GM18520 (cell line): ENCODE data around the gene SDCCAG8.

Experiments used
- ATAC-seq: cut with Tn5 transposase; IDR thresholded peaks from one replicate; pipeline ENCODE4 v1.9.1; 2021; ENCODE audit not compliant: unreplicated experiment

SDCCAG8 gene

DNA sequence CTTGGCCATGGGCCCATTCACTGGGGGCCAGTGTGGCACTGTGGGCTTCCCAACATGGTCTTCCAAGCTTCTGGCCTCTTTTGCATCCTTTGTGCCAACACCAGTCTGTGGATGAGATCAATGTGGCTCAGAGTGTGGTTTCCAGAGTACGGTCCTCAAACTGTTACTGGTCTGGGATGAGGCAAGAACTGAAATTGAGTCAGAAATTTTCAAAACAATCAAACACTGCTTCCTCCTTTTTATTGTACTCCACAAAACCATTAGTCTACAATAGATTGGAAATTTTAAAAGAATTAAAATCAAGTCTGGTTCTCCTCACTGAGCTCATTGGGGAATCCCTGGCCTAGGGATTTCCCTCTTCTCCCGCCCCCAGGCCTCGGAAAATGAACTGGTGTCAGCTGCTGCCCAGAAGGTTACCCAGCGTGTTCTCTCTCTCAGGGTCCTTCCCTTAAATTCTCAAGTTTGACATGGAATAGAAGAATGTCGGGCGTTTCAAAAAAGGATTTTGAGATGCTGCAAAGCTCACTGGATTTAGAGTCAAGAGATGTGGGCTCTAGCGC lies 222.0 kb downstream of the SDCCAG8 start:
- no peak for ATAC-seq

DNA sequence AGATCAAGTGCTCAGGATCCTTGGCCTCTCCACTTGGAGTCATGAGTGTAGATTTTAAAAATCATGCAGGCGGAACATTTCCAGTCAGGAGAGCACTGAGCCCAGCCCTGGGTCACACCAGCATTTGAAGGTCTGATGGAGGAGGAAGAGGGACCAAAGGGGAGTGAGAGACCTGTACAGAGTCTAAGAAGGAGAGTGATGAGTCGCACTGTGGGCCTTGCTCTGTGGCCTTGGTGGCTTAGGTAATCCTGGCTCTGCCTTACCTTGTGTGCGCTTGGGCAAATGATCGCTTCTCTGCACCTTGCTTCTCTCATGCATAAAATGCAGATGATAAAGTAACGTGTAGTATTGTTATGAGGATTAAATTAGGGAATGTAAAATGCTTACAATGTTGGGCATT lies 225.3 kb downstream of the SDCCAG8 start:
- no peak for ATAC-seq

DNA sequence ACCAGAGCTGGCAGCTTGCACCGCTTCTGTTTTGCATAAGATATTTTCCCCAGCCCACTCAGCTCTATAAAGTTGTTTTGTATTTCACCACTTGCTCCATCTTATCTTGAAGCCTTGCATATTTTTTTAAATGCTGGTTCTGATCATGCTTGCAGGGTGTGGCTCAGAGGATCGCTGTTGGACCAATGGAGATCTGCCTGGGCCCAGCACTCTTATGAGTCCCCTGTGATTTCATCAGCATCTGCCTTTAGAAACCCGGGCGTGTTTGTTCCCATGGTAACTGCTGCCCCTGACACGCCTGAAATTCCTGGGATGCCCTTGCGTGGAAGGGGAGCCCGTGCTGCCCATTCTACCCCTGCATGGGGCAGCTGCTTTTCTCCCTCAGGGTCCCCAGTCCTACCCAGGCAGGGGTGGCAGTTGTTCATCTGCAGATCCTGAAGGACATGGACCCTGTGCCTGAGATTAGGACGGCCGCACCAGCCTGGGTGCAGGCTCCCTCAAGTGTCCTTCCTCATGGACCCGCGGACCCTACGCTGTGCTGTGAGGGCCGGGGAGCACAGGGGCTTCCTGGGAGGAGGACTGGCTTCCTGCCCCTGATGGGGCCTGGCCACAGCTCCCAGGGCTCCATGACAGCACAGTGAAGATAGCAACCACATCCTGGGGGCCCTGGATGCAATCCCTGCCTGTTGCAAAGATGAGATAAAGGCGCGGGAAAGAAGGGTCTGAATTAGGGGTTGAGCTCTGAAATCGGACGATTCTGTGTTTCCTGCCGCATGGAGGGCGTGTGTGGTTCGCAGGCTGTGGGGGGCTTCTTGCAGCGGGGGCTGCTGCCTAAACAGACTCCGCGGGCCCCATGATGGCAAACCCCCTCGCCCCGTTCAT lies 226.5 kb downstream of the SDCCAG8 start:
- ATAC-seq = no peak

DNA sequence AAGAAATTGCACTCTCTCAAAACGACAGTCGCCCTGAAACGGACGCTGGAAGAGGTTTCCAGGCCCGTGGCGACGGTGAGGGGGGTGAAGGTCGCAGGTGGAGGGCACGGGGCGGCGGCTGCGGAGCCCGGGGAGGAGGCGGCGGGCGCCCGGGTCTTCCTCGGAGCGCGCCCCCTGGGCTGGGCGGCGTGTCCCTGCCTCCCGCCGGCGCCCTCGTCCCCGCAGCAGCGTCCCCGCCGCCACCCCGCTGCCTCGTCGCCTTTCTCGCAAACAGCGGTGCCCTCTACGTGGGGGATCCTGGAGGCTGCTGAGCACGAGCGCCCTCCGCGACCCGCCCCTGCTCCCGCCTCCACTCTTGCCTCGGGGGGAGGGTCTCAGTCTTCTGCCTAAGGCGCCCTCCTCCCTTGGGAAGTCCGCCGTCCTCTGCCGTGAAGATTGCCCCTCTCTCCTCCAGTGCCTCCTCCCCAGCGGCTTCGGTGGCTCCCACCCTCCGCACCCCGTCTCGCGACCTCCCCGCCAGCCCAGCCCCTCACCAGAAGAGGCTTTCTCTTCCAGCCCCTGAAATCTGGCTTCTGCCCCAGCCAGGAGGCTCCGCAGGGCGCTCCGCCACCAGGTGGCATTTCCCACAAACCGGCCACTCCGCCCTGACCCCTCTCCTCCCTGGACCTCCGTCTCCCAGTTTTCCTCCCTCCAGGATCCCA lies 227.4 kb downstream of the SDCCAG8 start:
- ATAC-seq = no peak

DNA sequence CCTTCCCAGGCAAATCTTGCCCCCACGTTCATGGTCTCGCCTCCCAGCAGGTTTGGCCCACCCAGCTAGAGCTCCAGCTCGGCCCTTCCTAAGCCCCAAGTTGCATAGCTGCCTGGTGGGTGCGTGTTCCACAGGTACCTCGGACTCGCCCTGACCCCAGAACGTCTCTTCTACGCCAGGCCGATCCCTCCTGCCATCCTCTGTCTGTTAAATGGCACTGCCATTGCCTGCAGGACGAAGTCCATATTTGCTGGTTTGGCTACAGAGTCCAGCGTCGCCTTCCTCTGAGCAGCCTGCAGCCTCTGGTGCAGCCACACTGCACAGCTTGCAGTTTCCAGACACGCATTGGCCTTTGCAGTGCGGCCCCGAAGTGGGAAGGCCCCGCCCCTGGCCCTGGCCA lies 228.1 kb downstream of the SDCCAG8 start:
- no peak for ATAC-seq

DNA sequence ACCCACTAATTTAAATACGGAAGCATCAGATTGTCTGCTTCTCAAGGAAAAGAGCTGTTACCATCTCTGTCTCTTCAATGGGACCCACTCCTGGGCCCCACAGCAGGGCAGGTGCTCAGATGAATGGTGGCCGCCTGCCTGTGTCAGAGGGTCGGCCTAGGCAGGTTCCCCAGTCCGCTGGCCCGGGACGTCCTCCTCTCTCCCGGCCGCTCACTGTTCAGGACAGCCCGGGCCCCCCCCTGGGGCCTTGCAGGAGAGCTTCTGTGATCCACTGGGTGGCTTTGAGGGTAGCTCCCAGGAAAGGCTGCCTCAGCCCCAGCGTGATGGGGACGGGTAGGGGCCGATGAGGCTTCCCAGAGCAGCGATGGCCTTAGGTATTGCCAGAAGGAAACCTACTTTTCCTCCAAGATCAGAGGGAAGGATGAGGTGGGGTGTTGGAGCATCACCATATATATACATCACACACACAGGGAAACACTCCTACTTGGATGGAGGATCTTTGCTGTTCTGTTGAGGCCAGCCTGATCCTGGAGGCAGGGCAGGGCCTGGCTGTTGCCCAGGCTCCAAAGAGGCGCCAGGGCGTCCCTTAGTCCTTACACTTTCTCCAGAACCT lies 231.3 kb downstream of the SDCCAG8 start:
- ATAC-seq = no peak

DNA sequence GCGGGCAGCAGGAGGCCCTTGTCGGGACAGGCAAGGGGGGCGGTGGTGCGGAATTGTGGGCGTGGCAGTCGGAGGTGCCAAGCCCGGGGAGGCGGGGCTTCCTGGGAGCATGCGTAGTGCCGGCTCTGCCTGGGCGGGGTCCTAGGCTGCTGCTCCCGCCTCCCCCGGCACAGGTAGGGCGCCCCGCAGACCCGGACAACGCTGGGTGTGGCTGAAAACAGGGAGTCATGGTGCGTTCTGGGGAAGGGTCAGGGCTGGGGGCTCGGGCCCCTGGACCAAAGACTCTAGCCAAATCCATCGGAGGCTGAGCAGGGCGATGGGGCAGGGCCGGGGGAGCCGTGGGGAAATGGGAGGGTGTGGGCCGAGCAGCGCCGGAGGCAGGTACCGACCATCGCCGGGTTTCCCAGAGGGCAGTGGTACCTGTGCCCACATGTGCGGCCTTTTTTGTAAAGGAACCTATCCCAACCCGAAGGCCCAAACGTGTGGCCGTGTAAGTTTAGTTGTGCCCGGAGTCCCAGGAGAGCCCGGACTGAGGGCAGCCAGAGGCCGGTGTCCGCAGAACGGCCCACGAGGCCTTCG lies 231.9 kb downstream of the SDCCAG8 start:
- no peak for ATAC-seq

DNA sequence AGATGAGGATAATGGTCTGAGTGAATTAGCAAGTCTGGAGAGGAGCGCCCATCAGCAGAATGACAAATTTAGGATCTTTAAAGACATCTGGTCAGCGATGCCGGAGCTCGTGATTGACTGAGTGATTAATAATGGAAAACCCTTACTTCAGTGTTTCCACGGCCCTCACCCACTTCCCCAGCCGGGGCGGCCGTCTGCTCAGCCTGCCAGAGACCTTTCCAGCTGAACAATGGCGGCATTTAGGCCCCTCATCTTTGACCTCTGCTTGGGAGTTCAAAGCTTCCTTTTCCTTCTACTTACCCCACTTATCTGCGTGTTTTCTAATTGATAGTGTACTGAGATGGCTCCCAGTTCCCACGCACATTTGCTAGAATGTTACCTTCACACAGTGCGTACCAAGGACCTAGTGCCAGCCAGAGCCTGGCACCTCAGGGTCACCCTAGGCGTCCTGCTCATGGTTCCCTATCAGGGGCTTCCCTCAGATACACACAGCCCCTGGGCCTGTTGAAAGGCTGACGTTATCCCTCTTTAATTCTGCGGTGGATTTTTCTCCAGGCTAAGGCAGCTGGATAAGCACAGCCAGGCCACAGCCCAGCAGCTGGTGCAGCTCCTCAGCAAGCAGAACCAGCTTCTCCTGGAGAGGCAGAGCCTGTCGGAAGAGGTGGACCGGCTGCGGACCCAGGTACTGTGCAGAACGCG lies 232.8 kb downstream of the SDCCAG8 start:
- no peak for ATAC-seq

DNA sequence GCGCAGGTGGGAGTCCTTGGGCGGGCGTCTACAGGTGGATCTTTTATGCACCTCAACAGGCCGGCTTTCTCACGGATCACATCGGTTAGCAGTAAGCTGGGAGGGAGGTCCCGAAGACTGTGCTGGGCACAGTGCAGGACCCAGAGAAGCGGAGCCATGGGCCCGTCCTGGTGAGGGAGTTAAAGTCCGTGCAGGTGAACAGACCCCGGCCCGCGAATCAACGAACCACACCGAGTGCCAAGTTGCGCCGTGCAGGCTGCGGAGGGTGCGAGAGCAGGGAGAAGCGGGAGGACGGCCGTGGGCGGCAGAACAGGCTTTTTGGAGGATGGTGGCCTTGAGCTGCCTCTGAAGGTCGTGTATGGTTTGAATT lies 233.3 kb downstream of the SDCCAG8 start:
- ATAC-seq = no peak

DNA sequence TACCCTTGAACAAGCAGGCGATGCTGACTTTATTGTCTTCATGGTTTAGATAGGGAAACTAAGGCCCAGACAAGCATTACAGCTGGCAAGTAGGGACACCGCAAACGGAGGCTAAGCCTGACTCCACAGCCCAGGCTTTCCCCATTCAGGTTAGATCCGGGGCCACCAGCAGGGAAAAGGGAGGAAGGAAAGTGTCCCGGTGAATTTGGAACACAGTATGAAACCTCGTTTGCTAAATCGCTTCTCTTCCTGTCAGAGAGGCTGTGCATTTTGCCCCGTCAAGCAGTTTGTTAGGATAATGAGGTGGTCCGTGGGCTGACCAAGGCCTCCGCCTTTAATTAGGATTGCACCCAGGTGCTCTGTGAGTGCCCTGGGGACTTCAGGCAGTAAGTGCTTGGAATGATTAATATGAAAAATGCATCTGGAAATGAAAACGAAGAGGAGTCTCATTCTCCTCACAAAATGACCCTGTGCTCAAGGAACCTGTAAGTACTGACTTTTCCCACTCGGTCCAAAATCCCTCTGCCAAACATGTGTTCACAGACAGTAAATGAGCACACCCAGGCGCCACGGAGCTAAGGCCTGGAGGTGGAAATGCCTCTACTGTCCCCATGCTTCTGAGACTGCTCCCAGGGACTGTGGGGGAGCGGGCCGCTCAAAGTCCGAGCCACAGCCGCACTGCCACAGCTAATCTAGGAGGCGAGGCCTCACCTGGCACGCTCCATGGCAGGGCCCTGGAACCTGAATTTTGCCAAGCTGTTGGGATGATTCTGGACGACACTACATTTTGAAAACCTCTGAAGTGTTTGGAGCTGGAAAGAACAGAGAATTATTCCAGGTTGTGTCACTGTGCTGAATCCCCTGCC lies 234.1 kb downstream of the SDCCAG8 start:
- ATAC-seq = no peak

DNA sequence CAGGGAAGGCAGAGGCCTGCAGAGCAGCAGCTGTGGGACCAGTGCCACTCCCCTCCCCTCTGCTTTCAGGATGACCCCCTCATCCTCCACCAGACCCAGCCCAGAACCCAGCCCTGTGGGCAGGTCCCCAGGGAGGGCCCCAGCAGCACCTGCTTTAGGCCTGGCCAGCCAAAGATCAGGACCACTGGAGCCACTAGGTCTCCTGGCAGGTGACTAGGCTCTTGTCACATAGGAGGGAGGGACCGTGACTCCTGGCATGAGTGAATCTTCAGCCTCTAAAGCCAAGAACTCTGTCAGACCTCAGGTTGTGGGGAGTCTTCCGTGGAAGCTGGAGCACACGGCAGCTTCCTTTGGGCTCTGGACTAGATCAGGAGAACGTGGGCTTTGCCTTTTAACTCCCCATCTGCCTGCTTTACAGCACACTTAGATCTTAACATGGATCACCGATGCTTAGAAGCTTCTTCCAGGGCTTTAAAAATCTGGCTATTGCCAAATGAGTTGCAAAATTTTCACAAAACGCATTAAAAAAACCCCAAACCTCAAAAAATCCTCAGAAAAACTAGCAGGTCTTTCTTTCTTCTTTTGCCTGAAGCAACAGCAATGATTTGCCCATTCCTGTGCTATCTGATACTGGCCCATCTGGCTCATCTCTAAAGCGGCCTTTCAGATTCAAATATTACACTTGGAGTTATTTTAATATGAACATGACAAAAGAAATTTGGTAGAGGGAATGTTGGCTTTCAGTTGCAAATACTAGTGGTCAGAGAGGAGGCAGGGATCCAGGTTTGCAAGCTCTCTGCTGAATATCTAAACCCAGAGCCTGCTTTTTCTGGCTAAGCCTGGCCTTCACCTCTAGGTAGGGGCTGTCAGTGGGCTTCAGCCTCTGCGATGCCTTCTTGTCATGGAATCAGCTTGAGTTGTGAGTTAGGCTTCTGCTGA lies 235.2 kb downstream of the SDCCAG8 start:
- ATAC-seq = no peak

DNA sequence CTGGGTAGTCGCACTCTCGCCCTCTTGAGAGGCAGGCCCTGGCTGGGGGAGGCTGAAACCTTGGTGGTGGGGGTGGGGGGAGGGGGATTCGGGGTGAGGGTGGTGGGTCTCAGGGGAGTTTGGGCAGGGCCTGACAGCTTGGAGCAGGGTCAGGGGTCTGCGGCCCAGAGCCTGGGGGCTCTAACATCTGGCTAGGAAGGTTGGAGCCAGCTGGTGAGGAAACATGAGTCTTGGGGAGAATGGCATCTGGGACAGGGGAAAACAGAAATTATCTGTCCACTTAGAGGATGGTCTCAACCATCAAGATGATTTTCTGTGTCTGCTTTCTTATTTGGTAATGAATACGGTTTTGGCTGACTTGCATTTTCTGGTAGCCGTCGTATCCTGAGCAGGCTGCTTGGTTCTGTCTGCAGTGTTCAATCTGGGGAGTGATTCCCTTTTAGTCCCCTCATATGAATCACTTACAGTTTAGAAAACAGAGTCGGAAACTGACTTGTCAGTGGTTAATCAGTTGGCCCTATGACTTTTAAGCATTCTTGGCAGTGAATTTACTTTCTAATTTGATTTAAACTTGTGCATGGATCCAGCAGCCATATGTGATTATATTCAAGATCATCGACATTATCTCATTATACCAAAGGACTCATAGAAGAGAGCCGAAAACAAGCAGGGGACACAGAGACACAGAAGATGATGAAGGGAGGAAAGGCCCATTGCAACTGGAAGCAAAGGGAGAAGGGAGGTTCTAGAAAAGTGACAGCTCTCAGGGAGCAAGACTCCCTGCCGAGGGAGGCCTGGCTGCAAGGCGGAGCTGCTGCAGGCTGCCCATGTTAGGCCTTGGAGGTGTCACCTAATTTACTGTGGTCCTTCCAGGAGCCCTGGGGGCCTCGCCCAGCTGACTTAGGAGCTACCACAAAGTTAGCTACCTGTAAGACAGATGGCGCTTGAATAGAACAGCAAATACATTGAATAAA lies 237.6 kb downstream of the SDCCAG8 start:
- ATAC-seq = no peak

DNA sequence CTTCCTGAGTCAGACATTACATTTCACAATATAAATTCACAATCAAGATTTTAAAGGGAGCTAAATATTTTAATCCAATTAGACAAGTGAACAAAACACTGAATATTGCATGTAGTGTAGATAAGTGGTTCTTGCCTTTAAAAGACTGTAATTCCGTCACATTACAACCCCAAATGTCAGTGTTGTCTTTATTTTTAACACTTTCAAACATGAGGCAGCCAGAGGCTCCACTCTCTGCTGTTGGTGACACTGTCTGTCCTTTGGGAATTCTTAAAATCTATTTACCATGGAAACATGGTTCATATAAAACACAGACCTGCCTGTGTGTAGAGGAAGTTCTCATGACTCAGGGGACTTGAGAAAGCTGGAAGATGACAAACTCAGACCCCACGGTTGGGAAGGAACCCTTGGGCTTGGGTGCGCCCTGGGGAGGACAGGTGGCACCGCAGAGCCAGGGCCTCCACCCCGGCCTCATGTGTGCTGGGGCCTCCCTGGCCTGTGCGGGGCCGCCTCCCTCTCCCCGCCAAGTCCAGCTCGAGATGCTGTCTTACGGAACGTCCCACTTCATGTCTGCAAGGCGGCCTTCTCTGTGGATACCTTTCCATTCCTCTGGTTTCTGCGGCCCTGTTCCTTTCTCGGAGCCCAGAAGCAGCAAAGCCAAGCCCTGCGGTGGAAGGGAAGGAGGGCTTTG lies 239.0 kb downstream of the SDCCAG8 start:
- no peak for ATAC-seq

DNA sequence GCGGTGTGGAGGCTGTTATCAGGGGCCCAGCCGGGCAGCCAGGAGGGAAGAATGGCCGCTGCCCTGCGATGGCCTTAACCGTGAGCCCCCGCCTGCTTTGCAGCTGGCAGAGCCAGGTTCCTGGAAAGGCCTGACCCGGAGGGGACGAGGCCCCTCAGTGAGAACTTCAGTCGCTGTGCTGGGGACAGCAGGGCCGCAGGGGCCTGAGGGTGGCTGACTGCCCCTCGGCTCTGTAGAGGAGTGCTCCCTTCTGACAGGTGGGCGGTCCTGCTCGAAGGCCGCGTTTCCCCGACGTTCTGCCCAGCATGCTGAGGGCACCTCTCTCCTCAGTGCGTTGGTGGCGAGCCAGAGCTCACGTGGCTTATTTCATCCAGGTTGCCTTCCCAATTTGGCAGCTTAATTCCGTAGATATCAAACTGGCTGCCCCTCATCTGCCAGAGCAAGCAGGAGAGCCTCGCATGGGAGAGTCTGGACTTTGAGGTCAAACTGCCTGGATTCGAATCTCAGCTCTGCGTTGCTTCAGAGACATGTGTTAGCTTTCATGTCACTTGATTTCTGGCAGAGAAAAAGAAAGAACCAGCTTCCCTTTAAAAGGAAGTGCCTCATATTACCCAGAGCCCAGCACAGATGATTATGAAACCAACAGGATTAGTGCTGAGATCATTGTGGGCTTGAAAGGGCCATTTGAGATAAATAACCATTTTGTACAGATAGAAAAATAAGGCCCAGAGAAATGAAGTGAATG lies 239.8 kb downstream of the SDCCAG8 start:
- ATAC-seq = no peak

DNA sequence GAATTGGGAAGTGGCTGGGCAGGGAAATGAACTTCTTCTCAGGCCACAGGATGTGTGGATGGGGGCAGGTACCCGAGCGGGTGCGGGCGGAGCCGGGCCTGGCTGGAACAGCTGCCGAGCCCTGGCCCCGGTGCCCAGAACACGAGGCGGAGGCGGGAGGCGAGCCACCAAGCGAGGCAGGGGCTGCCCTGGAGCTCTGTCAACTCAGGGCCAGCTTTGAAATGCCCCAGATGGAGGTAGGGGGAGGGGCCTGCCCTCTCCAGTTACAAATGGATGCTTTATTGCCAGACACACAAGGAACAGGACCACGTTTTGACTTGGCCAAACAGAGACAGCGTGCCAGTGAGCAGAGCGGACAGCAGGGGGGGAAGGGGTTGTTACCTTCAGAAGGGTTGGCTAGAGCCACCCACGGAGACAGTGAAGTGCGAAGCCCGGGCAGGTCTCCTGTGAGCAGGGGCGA lies 240.4 kb downstream of the SDCCAG8 start:
- no peak for ATAC-seq

DNA sequence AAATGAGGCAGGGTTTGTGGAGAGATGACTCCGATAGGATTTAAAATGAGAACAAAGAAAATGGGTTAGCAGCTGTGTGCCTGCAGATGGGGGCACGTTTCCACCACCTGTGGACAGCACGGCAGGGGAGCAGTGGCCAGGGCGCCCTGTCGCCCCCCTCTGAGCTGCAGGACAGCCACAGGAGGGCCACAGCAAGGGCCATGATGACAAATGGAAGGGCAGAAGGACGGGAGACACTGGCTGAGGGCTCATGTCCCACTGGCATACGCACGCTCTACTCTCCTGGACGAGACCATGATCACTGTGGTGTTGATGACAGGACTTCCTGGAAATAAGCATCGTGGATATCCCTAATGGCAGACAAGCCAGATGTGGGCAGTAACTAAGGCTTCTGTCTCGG lies 241.0 kb downstream of the SDCCAG8 start:
- ATAC-seq = no peak
